Measurements from ENCODE around the gene URB2.
"Not testable (repeated sequence)": the region's sequence is repeated elsewhere in the genome, so short reads cannot be mapped to it uniquely, and the experiment has no call there.

Gene URB2

DNA sequence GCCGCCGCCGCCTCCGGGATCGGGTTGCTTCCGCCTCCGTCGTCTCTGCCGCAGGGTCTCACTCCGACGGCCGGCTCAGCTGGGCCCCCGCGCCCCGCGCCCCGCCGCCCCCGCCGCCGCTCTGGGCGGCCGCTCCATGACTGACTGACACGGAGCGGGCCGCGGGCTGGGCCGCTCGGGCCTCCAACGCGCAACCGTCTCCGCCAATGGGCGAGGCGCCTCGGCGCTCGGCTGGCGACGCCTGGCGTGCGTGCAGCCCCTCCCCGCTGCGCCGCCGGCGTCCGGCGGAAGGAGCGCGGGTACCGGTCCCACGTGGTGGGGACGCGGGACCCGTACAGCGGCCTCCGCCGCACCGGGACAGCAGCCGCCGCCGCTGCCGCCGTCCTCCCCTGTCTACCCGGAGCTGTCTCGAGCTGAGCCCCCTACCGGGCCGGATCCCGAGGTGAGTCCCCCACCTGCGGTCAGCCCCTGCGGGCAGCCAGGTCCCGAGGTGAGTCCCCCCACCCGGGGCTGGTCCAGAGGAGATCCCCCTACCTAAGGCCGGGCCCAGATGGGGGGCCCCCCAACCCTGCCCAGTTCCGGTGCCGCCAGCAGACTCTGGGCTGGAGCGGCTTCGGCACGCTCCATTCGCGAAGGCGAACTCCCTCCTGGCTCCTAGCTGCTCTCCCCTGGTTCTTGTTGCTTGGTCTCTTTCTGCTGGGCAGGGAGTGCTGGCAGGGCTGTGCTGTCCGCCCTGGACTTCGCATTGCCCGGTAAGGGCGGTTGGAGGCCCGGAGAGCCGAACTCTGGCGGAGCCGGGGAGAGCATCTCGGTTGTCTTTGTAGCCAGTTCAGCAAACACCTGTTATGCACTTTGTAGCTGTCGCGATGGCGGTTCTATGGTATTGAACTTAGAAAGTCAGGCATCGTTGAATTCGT, at the start of gene URB2, which contains the start of gene TAF5L:
Gene URB2 (plus strand): TSS at position 333 of the 917 bp plus-strand sequence. CDS start 1,387 bp downstream, outside the sequence.
Gene TAF5L (minus strand): TSS at position 208 of the 917 bp plus-strand sequence. CDS start 11,640 bp downstream, outside the sequence.
- DNase-seq = peak; percentile 52

DNA sequence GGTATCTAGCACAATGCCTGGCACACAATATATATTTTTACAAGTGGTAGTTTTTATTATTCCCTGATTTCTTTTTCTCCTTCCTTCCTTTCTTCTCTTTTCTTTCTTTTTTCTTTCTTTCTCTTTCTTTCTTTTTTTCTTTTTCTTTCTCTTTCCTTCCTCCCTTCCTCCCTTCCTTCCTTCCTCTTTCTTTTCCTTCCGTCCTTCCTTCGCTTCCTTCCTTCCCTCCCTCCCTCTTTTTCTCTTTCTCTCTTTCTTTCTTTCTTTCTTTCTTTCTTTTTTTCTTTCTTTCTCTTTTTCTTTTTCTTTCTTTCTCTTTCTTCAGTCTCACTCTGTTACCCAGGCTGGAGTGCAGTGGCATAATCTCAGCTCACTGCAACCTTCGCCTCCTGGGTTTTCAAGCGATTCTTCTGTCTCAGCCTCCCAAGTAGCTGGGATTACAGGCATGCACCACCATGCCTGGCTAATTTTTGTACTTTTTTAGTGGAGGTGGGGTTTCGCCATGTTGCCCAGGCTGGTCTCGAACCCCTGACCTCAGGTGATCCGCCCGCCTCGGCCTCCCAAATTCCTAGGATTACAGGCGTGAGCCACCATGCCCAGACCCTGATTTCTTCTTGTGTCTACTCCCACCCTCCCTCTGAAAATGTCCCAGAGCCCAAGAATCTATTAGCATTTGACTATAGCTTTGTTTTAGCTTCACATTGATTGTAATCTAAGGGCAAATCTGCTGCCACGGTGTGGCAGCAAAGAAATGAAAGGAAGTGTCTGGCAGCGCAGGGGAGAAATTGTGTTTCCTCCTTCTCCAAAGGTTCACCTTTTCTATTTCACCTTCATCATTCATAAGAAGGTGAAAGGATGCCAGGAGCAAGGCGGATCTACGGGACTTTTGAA, 47.6 kb upstream of the URB2 start:
- no peak for DNase-seq

DNA sequence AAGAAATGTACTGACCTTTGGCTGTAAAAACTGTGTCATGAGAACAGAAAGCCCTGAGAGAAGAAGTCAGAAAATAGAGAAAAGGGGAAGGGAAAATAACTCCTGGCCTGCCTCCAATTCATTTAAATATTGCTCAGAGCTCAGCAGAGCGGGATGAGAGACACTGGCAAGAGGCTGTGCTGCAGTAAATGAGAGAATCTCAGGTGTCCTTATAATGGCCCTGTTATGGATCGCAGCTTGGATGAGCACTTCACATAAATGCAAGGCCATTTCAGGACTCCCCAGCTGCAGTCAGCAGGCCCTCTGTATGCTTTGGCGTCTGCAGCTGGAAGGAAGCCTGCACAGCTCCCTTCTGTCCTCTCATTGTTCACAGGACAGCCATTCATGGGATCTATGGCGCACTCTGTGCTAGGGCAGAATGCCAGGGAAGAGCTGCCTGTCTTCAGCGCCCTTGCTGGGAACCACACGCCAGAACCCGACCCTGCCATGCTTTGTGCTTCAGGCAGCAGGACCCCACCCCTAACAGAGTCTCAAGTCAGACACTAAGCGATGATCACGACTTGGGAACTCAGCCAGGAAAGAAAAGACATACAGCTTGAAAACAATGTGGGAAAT, 46.9 kb upstream of the URB2 start:
- peak; percentile 39 for DNase-seq

DNA sequence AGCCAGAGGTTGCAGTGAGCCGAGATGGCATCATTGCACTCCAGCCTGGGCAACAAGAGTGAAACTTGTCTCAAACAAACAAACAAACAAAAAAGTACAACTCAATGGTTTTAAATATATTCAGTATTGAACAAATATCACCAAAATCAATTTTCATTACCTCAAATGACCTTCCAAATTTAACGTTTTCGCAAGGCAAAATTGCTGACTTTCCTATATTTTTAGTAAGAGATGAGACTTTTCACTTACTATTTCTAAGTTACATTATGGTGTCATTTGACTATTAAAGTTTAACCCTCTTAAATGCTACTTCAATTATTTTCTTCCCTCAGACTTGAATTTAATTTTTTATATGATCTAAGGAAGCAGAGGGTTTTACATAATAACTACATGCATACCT, 44.6 kb upstream of the URB2 start:
- no peak for DNase-seq

DNA sequence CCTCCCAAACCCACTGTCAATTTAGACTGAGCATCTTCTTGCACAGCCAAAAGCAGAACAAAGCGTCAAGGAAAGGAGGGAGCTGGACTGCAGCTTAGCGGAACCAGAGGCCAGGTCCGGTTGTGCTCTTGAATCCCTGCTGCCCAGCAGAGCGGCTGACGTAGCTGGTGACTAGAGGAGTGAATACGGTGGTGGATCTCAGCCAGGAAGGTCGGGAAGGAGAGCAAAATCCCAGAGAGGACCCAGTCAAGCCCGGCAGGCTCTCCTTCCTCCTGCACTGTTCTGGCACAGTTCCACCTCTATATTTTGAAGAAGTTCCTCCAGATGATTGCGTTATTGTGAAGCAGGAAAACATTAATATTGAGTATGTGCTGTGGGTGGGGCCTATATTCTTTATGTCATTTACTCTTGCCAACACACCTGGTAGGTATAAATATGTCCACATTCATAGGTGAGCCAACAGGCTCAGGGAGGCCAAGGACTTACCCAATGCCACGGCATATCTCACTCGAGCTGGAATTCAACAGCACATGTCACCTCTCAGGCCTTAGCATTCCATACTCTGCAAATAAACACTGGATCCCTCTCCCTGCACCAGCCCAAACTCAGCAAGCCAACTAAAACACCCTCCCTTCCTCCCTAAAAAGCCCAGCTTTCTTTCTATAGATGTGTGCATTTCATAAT, 43.9 kb upstream of the URB2 start:
- DNase-seq = no peak

DNA sequence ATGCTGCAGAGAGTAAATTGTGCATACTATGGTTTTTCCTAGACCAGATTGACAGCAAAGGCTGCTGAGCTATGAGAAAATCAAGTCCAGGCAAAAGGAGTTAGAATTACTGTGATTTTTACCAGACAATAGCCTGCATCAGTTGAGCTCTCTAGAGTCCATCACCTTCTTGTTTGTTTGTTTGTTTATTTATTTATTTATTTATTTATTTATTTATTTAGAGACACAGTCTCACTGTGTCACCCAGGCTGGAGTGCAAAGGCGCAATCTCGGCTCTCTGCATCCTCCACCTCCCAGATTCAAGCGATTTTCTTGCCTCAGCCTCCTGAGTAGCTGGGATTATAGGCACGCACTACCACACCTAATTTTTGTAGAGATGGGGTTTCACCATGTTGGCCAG, 43.3 kb upstream of the URB2 start:
- DNase-seq = no peak

DNA sequence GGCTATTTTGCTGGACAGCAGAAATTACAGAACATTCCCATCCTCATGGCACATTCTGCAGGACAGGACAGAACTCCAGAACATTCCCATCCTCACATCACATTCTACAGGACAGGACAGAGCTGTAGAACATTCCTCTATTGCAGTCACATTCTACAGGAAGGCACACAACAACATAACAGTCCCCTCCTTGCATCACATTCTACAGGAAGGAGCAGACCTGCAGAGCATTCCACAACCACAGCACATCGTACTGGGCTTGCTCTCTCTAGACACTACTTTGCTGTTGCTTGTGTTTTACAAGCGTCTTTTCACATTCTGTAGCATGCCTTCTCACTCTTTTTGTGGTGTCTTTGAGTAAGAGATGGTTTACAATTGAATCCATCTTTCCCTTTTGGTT, 40.7 kb upstream of the URB2 start:
- DNase-seq = no peak

DNA sequence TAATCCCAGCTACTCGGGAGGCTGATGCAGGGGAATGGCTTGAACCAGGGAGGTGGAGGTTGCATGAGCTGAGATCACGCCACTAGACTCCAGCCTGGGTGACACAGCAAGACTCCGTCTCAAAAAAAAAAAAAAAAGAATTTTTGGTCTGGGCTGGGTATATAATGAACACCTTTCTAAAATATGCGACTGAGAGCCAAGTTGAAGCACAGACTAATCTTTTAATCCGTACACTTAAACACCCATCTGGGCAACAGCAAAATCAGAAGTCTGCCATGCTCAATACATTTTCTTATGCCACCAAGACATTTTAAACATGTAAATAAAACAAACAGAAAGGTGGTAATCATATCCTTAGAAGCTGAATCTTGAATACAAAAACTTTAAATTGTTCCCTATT, 35.9 kb upstream of the URB2 start:
- DNase-seq = no peak

DNA sequence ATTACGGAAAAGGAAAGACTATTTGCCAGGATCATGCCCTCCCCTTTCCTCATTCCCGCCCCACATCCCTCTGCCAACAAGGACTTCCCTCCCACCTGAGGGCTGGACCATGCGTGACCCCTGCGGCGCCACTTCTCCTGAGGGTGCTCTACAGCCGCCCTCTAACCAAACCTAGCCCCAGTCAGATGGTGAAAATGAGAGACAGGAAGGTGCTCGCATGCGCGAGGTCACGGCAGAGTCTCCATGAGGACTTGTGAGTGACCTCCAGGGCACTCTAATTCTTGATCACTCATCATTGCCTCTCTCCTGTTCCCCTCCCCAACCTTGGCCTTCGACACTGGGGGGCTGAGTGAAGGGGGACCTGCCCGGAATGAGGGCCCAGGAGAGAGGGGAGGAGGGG, 32.2 kb upstream of the URB2 start:
- no peak for DNase-seq

DNA sequence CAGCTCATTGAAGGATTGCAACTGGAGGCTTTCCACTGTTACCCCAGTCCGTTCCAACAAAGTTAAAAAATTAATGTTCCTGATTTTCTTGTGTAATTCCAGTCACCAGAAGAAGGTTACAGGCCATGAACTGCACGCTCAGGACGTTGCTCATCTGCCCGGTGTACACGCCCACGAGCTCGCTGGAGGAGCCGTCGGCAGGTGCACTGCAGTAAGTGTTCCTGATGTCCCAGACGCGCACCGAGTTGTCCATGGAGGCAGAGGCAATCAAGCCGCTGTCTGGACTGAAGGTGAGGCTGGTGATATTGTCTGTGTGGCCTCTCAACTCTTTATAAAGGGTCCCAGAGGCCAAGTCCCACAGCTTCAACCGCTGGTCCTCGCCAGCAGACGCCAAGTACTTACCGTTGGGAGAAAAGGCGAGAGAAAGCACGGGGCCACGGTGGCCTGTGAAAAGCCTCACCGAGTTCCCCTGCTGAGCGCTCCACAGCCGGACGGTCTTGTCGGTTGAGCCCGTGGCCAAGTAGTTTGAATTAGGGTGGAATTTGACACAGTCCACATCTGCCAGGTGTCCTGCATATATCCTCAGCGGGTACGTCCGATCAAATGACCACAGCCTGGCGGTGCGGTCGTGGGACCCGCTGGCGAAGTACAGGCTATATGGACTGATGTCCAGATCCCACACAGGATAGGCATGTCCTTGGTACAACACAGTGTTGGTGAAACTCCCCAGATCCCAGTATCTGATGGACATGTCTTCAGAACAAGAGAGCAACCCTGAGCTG, 31.6 kb upstream of the URB2 start:
- DNase-seq = no peak

DNA sequence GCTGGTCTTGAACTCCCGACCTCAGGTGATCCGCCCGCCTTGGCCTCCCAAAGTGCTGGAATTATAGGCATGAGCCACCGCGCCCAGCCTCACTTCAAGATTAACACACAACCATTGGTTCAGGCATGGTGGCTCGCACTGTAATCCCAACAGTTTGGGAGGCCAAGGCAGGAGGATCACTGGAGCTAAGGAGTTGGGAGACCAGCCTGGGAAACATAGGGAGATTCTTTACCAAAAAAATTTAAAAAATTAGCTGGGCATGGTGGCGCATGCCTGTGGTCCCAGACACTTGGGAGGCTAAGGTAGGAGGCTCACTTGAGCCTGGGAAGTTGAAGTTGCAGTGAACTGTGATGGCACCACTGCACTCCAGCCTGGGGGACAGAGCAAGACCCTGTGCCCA, 30.2 kb upstream of the URB2 start:
- DNase-seq = not testable (repeated sequence)

DNA sequence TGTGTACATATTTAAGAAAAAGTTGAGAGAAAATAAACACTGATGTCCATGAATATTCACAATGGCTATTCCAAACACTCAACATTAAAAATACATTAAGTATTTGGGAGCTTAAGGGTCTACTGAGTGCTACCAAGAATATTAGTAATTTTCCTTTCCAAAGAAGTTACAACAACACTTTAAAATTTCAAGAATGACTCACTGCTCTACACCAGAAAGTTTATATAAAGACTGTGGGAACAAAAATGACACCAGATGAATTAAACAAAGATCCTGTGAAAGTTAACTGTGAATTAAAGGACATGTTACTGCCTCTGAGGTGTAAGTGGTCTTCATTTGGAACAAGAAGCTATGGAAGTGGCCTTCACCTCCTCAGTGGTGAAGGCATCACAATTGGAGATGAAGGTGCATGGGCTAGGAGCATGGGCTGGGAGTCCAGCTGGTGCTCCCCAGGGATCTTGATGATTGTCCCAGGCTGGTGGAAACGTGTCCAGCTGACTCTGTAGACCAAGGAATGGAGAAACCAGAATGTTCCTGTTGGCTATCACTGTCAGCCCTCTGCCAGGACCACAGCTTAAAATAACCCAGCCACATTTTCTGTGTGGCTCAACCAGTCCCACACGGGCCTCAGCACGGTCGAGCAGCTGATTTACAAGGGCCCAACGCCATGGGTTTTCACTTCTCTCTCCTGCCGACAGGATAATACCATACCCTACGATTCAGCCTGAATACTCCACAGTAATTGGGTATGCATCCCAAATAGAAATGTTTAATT, 28.9 kb upstream of the URB2 start:
- DNase-seq = no peak

DNA sequence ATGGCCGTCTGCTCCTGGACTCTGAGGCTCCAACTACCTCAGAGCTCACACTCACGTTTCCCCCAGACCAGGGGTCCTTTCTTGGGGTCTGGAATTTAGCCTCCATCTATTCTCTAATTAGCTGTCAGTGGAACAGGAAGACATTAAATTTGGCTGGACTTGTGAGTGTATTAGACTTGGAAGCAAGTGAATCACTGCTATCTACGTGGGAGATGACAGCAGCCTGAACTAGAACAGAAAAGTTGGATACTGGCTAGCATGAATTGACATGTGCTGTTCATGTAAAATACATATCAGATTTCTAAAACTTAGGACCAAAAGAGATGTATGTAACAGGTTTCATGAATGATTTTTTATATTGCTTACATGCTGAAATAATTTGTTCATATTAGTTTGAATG, 28.2 kb upstream of the URB2 start:
- no peak for DNase-seq

DNA sequence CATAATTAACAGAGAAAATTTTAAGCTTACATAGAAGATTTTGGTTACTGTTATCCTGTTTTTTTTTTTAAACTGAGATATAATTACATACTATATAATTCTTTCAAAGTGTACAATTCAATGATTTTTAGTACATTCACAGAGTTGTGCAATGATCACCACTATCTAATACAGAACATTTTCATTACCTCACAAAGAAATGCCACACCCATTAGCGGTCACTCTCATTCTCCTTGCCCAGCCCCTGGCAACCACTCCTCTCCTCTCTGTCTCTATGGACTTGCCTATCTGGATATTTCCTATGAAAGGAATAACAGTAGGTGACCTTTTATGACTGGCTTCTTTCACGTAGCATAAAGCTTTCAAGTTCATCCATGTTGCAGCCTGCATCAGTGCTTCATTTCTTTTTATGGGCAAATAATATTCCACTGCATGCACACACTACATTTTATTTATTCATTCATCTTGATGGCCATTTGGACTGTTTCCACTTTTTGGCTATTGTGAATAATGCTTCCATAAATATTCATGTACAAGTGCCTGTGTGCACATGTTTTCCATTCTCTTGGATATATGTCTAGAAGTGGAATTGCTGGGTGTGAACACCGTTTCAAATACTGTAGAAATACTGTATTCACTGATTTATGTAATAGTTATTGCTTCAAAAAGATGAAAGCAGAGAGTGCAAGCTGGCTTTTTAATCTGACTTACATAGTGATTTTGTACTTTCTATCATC, 26.7 kb upstream of the URB2 start:
- no peak for DNase-seq

DNA sequence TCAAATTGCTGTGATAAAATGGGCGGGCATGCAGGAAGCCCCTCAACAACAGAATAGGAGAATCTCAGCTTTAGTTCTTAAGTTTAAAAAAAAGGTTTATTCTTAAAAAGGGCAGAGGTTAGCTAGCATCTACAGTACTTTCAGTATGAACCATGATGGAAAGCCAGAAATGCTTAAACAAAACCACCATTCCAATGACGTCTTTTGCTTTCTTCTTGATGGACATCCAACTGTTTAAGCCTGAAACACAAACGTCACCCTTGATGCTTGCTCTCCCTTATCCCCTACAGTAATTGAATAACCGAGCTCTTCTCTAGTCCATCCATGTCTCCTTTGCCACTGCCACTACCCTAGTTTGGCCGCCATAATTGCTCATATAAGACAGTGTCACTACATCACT, 25.8 kb upstream of the URB2 start:
- DNase-seq = no peak

DNA sequence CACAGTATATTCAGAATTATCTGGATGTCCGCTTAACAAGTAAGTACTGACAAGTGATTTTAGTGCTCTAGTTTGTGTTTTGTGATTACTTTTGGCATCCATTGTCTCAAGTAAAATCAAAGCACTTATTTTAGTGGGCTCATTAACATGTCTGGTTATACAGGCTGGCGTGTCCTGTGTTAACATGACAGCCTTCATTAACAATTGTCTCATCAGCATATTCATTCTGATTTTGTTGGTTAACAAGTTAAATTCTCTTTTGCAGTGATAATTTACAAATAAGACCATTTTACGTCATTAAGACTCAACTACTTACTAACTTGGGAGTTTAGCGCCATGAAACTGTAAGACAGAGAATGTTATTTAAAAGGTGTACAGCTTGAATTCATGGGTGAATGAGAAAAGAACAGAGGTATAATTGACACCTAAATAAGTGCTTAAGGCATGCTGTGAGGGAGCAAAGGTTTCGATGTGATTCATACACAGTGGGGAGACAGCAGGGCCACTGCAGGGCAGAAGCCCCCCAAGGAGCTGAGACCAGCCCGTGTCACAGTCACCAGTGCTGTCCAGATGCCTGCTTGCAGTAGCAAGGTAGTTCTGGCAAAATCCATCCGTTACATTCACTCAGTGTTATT, 22.6 kb upstream of the URB2 start:
- no peak for DNase-seq

DNA sequence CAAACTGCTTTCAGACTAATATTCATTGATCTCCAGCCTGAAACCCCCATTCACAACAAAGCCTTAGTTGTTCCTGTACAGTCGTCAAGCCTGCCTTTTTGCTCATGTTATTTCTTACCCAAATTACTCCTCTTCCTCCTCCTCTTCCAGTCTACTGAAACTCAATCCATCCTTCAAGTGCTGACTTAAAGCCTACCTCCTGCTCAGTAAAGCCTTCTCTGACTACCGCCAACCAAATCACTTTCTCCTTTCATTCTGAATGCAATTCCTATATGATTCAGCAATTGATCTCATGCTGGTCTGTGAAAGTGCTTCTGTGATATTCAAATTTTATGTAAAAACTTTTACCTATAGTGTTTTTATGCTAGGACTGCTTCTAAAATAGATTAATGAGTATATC, 18.7 kb upstream of the URB2 start:
- no peak for DNase-seq

DNA sequence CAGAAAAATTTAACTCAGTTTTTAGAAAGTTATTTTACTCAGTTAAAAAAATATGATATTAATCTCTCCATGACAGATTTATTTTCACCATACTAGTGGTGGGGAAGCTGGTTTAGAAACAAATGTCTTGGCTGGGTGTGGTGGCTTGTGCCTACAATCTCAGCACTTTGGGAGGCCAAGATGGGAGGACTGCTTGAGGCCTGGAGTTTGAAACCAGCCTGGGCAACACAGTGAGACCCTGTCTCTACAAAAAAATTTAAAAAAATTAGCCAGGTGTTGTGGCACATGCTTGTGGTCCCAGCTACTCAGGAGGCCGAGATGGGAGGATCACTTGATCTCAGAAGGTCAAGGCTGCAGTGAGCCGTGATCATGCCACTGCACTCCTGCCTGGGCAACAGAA, 17.5 kb upstream of the URB2 start:
- DNase-seq = no peak

DNA sequence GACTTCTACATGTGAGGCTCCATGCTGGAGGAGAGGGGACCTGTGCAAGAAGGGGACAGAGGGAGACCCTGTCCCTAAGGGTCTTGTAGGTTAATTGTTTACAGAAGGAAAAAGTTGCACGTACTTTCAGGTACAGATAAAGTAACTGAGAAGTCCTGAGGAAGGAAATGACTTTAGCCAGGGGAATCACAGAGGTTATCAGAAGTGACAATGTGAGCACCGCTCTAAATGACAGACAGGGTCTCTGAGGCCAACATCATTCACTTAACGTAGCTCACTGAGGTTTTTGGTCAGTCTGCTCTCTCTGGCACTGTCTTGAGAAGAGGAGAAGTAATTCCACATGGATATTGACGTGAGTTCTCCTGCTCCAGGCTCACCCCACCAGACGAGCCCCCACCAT, 12.1 kb upstream of the URB2 start:
- no peak for DNase-seq

DNA sequence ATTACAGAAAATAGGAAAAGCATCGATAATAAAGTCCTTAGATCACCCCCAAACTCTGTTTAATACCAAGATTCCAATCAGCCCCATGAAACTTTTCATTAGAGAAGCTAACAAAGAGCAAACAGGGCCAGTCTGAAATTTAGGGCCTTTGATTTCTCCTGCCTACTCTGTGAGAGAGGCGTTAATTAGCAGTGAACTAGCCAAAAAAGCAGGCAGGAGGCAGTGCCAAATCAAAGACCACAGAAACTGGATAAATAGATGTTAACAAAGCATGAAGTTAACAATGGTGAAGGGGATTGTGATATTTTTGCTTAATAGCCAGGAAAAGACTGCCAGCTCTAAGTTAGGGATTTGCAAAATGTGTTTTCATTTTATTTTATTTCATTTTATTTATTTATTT, 11.3 kb upstream of the URB2 start:
- DNase-seq = no peak

Data from GF-D8 (cell line).